ENCODE data around the gene TUBE1. TPM values are rescaled to one million over a fixed set of nuclear protein-coding genes. Genes with fewer than 3 reads are reported as not detected.

Gene TUBE1
- total RNA-seq, 2 experiments from 2014 or later = 28.2 to 30.8 TPM

DNA sequence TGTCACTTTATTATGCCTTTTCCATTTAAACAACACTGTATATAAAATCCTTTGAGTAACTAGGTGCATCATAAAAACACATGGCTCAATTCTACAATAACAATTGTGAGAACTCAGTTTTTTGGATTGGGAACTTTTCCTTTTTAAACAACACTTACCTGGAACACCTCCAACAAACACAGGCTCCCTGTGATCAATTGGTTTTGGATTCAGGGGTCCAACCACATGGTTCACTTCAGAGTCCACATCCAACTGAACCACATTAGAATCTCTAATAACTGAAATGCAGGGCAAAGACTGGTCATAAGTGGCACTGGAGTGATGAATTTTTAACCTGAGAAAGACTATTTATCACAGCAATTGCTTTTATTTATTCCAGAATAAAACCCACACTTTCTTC is 26.6 kb upstream of the TUBE1 start:
- Histone ChIP-seq H3K9me3 (ENCODE audit: control insufficient read depth in 1 of 2, insufficient read depth in 1 of 2, low read length in 2 of 2) (no peaks in the 10 kb centered on the region), H3K27ac (ENCODE audit: low read depth in 1 of 2, low read length in 2 of 2) (no peak overlapping the region), H3K4me1 (ENCODE audit: insufficient read depth, low read length) (no peaks in the 10 kb centered on the region), H3K4me3 (ENCODE audit: low read length) (no peak overlapping the region), H3K36me3 (ENCODE audit: insufficient read depth, low read length) (no peaks in the 10 kb centered on the region), H3K27me3 (ENCODE audit: control insufficient read depth in 1 of 2, insufficient read depth in 2 of 2, low read length in 2 of 2) (peaks cover 0 to 10% of the 10 kb centered on the region in 2 experiments)
- H3K27ac Mint-ChIP-seq = no peak overlapping the region
- H3K9me3 Mint-ChIP-seq = no peaks in the 10 kb centered on the region
- no peak overlapping the region for H3K4me3 Mint-ChIP-seq
- no peak for ATAC-seq (ENCODE audit: poor library complexity)
- CTCF ChIA-PET = no interaction called here
- no peak for DNase-seq
- H3K36me3 Mint-ChIP-seq (ENCODE audit: low read depth) = no peaks in the 10 kb centered on the region
- POLR2A ChIA-PET = no interaction called here
- H3K27me3 Mint-ChIP-seq = peaks cover 18% of the 10 kb centered on the region
- TF ChIP-seq, protein P1, sequence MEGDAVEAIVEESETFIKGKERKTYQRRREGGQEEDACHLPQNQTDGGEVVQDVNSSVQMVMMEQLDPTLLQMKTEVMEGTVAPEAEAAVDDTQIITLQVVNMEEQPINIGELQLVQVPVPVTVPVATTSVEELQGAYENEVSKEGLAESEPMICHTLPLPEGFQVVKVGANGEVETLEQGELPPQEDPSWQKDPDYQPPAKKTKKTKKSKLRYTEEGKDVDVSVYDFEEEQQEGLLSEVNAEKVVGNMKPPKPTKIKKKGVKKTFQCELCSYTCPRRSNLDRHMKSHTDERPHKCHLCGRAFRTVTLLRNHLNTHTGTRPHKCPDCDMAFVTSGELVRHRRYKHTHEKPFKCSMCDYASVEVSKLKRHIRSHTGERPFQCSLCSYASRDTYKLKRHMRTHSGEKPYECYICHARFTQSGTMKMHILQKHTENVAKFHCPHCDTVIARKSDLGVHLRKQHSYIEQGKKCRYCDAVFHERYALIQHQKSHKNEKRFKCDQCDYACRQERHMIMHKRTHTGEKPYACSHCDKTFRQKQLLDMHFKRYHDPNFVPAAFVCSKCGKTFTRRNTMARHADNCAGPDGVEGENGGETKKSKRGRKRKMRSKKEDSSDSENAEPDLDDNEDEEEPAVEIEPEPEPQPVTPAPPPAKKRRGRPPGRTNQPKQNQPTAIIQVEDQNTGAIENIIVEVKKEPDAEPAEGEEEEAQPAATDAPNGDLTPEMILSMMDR (IDR thresholded peaks at IDR 0.05) = no peak
- H3K4me1 Mint-ChIP-seq (ENCODE audit: low read depth) = no peaks in the 10 kb centered on the region
- intact Hi-C loops (cut with DNase I, micrococcal nuclease) = no loop called here

DNA sequence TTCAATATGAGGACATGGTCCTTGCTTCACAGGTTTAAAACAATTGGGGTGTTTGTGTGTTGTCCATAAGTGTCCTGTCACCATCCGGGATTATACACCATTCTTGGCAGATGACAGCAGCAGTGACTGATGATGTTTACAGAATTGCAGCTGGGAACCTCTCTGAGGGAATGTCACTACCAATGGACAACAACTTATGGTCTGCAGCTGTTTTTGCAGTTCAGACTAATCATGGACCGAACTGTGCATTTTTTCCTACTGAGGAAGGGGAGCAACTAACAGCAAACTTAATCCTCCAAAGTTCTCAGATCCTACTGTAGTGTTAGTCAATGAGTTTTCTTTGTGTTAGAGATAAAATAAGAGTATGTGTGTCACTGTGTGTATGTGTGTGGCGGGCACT is 26.1 kb upstream of the TUBE1 start:
- H3K4me1 ChIP-seq (ENCODE audit: insufficient read depth, low read length) = no peaks in the 10 kb centered on the region
- no peaks in the 10 kb centered on the region for H3K9me3 ChIP-seq (ENCODE audit: control insufficient read depth in 1 of 2, insufficient read depth in 1 of 2, low read length in 2 of 2)
- H3K4me1 Mint-ChIP-seq (ENCODE audit: low read depth) = no peaks in the 10 kb centered on the region
- TF ChIP-seq, protein P1 (IDR thresholded peaks at IDR 0.05) = no peak
- no peak overlapping the region for H3K4me3 ChIP-seq (ENCODE audit: low read length)
- no peak overlapping the region for H3K4me3 Mint-ChIP-seq
- ChIA-PET POLR2A (no interaction called here), CTCF (no interaction called here)
- peaks cover 18% of the 10 kb centered on the region for H3K27me3 Mint-ChIP-seq
- no peak overlapping the region for H3K27ac Mint-ChIP-seq
- no peak overlapping the region for H3K27ac ChIP-seq (ENCODE audit: low read depth in 1 of 2, low read length in 2 of 2)
- no peaks in the 10 kb centered on the region for H3K36me3 ChIP-seq (ENCODE audit: insufficient read depth, low read length)
- DNase-seq (no peak), ATAC-seq (ENCODE audit: poor library complexity) (no peak)
- intact Hi-C loops (cut with DNase I, micrococcal nuclease) = no loop called here
- no peaks in the 10 kb centered on the region for H3K36me3 Mint-ChIP-seq (ENCODE audit: low read depth)
- peaks cover 0 to 10% of the 10 kb centered on the region in 2 experiments for H3K27me3 ChIP-seq (ENCODE audit: control insufficient read depth in 1 of 2, insufficient read depth in 2 of 2, low read length in 2 of 2)
- H3K9me3 Mint-ChIP-seq = no peaks in the 10 kb centered on the region

DNA sequence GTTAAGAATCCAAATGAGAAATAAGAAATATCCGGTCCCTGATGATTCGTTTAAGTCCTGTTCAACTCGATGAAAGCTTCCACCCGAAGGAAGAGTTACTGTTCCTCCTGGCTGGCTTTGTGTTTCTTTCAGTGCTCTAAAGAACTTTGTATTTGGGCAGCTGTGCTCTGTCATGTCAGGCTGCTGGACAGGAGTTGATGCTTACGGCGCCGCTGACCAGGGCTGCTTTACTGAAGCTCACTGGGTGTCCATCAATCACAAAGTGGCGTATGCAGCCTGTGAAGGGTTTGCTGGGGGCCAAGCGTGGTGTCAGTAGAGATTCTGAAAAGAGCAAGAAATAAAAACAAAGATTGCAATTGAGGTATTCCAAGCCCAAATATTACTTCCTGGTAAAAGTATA is 22.0 kb upstream of the TUBE1 start:
- no peak for ATAC-seq (ENCODE audit: poor library complexity)
- POLR2A ChIA-PET = no interaction called here
- no peaks in the 10 kb centered on the region for H3K36me3 Mint-ChIP-seq (ENCODE audit: low read depth)

More for the DNA sequence above, 22.0 kb upstream of the TUBE1 start:
- no peaks in the 10 kb centered on the region for H3K27me3 ChIP-seq (ENCODE audit: control insufficient read depth in 1 of 2, insufficient read depth in 2 of 2, low read length in 2 of 2)
- TF ChIP-seq, protein P1 (IDR thresholded peaks at IDR 0.05) = no peak
- Mint-ChIP-seq H3K27ac (no peak overlapping the region), H3K27me3 (peaks cover 7% of the 10 kb centered on the region), H3K4me3 (no peak overlapping the region), H3K4me1 (ENCODE audit: low read depth) (no peaks in the 10 kb centered on the region), H3K9me3 (peaks cover 4% of the 10 kb centered on the region)
- CTCF ChIA-PET = no interaction called here
- no peak for DNase-seq
- H3K4me1 ChIP-seq (ENCODE audit: insufficient read depth, low read length) = no peaks in the 10 kb centered on the region
- no peaks in the 10 kb centered on the region for H3K36me3 ChIP-seq (ENCODE audit: insufficient read depth, low read length)
- no peak overlapping the region for H3K4me3 ChIP-seq (ENCODE audit: low read length)
- no peaks in the 10 kb centered on the region for H3K9me3 ChIP-seq (ENCODE audit: control insufficient read depth in 1 of 2, insufficient read depth in 1 of 2, low read length in 2 of 2)
- intact Hi-C loops (cut with DNase I, micrococcal nuclease) = no loop called here
- no peak overlapping the region for H3K27ac ChIP-seq (ENCODE audit: low read depth in 1 of 2, low read length in 2 of 2)
